Measurements from ENCODE around the gene IFT81.

The IFT81 gene

DNA sequence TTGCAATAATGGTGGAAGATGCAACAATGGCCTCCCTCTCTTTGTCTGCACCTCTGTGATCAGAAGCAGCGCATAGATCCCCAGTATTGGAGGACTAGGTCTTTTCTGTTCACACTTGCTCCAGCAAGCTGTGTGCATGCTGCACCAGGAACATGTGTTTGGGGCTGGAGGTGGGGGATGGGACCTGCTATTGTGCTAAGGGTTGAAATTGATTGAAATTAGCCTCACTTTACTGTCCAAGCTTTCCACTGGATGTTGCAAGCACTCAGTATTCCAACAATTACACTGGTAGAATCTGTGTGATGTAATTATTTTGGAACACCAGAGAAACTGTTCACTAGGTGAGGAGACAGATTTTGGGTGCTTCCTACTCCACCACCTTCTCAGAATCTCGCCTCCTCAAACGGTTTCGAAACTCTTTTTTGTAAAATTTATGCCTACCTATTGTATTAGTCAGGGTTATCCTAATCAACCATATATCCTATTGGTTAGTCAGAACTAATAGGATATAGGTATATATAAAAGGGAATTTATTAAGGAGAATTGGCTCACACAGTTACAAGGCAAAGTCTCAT, 35.6 kb downstream of the IFT81 start:
- no peak for DNase-seq

DNA sequence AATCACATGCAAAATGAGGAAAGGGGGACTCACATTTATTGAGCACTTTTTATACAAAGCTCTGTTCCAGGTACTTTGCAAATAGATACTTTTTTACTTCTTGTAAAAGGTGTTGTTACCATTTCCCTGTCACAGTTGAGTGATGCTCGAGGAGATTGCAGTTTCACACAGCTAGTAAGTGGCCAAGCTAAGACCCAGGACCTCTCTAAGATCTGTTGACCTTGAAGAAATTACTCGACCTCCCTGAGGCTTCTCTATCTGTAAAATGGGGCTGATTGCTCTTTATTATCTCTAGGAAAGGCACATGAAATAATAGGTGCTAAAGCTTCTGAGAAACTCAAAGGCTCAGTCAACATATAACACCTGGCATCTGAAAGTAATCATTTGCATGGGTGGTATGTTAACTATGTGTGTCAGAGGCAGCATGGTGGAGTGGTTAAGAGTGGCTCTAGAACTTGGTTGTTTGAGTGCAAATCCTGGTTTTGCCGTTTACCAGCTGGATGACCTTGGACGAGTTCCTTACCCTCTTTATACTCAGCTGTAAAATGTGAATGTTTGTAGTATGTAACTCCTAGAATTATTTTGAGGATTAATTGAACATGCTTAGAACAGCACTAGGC, 41.5 kb downstream of the IFT81 start:
- no peak for DNase-seq

DNA sequence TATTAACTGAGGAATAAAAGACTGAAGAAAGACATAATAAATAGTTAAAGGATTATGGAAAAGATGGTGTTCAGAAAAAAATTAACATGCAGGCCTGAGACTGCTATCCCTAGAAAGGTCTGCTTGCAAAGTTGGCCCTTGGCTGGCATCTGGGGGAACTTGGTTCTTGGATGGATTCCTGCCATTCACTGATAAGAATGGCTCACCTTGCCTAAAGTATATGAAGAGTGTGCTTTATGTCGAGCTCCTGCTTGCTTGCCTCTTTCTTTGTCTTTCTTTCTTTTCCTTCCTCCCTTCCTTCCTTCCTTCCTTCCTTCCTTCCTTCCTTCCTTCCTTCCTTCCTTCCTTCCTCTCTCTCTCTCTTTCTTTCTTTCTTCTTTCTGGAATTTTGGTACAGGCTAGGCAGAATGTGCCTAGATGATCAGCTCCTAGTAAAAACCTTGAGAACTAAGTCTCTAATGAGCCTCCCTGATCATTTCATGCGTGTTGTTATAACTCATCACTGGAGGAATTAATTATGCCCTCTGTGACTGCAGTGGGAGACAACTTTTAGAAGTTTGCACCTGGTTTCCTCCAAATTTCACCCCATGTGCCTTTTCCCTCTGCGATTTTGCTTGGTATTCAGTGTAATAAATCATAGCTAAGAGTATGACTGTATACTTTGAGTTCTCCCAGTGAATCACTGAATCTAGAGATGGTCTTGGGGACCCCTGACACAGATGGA, 44.7 kb downstream of the IFT81 start:
- DNase-seq = no peak

DNA sequence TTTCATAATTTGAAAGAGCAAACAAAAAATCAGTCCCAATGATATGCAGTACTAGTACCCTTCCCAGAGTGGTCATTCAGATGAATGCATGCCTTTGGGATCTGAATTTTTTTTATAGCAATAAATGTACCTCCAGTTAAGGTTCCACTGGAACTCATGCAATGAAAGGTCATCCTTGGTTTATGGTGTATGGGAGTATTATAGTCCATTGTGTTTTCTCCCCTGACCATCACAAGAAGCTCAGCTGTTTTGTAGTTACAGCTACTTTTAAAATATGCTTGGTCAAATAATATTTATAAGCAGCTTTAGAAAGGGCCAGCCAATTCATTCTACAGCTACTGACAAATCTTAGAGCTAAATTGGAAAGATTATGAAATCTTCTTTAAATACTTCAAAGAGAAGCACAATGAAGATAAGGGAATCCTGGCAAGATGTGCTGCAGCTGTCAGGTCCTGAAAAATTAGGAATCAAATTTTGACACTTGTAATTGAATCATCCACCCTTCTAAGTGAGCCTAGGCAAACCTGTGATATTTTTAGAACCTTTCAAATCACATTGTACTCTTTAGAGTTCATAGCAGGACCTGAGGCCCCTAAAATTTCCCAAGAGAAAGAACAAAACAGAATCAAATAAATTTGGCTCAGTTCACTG, 46.5 kb downstream of the IFT81 start:
- no peak for DNase-seq

DNA sequence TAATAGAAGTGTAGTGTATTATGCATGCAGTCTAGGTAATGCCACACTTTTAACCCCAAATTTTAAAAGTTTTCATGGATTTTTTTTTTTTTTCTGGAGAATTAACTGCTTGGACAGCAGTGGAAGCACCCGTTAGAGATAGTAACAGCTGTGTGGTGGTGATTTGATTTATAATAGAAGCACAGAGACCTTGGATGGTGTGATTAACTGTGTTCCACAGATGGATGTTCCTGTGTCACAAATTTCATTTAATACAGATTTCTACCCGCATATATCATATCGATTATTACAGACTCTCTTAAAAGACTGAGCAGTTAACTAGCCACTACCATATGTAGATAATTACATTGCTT, 47.0 kb downstream of the IFT81 start:
- DNase-seq = no peak

DNA sequence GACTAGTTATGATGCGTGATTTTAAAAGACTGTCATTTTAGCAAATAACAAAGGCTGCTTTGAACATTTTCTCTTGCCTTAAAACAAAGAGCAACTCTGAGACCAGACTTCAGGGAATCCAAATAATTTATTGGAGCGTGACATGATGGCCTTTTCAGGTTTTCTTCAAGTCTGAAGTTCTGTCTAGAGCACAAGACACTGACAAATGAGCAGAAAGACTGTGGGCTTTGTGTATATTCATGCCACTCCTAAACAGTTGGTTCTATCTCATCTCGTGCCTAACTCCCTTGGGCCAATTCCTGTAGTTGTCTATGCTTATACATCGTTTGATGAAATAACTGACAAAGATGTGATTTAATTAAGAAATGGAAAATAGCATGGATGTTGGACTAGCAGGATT, 47.5 kb downstream of the IFT81 start:
- no peak for DNase-seq

DNA sequence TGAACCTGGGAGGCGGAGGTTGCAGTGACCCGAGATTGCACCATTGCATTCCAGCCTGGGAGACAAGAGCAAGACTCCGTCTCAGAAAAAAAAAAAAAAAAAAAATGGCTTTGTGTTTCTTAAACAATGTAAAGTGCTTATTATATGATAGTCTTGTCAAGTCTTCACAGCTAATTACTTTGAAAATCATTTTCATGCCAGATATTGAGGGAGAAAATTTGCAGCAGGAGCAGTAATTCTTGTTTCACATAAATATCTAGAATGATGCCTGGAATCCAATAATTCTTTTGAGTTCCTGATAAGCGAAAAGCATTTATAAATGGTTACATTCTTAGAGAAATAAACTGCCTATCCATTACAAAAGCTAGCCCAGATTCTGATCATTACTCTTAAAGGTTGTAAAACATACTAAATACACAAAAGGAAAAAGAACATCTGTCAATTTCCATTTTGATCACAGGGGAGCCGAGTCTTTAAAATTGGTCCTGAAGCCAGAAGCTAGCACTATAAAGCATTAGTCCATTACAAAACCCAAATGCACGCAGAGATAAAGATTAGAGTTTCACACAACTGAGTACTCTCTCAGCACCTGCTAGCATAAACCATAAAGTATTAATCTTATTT, 50.3 kb downstream of the IFT81 start:
- DNase-seq = no peak

DNA sequence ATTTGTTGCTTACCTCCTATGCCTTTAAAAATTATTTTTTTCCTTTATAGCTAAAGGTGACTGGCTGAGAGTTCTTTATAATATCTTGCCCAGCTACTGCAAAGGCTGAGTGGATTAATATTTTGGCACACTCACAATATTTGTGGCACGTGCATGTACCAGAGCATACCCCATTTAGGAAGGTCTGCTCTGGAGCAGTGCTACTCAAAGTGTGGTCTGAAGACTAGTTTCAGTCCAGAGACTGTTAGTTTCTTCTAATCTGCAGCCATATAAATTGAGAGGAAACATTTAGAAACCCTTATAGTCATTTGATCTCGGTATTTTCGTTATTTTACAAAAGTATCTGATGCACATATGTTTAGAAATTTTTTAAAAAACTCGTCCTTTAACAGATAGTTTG, 51.0 kb downstream of the IFT81 start:
- DNase-seq = no peak

DNA sequence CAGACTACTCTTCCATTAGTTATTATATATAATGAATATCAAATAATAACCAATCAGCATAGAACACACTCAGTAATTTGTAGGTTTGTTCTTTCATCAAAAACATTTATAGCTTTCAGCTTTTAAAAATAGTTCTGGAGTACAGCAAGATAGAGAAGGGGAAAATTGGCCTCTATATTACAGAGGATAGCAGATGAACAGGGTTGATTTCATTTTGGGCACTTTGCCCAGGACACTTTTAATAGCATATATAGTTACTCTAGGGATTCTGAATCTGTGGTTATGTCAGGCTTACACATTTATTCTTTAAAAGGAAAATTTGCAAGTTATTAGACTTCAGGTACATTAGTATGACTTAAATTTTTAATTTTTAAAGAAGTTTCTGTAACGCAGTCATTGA, 52.6 kb downstream of the IFT81 start:
- DNase-seq = no peak

DNA sequence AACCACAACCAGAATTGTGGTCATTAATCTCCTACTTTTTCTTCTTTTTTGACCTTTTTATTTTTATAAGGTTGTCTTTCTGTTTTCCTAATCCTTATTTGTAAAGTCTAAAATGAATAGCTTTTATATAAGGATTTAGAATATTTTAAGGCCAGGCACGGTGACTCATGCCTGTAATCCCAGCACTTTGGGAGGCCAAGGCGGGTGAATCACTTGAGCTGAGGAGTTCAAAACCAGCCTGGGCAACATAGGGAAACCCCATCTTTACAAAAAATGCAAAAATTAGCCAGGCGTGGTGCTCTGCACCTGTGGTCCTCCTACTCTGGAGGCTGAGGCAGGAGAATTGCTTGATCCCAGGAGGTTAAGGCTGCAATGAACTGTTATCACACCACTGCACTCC, 55.1 kb downstream of the IFT81 start:
- DNase-seq = no peak

DNA sequence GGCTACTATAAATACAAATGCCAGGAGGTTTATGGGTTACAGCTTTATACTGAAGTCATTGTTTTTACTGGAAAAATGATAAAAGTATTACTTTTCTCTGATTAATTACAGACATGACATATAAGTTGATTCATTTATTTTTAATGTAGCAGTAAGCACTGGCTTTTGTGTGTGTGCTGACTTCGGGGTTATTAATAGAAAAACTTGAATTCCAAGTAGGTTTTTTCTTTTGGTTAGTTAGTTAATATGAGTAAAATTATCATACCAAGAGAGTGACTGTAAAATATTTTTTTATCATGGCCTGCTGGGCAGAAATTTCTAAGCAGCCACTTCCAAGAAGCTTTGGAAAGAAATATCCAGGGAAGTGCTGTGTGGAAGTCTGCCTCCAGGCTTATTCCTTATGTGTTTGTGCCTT, 56.4 kb downstream of the IFT81 start:
- no peak for DNase-seq

DNA sequence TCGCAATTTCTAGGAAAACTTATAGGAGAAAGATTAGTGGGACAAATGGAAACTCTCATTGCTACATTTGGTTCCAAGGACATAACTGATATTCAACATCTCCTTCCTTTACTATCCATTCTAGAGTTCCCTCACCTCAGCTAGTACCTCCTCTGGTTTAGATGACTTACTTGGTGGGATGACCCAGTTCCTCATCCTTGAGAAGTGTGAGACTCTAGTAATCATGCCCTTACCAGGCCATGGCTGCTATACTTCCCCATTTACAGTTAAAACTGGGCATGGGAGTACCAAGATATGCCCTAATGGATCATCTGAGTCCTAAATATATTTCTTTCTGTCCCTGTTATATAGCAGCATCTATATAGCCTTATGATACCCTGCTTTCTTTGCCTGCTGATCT, 58.1 kb downstream of the IFT81 start:
- DNase-seq = no peak

DNA sequence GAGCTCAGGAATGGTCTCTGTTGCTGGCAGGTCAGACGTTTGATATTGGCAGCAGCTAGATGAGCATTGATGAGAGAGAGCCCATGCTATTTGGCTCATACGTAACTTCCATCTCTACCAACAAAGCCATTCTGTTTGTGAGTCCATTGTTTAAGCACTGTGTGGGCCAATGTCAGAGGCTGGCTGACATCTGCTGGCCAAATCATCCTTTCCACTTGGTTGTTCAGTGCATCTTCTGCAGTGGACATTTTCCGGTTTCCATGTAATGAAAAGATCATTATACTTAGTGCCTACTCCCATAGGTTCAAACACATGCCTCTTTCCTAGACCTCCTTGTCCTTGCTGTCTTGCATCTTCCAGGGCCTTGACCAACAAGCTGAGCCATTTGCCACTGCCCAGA, 59.2 kb downstream of the IFT81 start:
- DNase-seq = no peak

DNA sequence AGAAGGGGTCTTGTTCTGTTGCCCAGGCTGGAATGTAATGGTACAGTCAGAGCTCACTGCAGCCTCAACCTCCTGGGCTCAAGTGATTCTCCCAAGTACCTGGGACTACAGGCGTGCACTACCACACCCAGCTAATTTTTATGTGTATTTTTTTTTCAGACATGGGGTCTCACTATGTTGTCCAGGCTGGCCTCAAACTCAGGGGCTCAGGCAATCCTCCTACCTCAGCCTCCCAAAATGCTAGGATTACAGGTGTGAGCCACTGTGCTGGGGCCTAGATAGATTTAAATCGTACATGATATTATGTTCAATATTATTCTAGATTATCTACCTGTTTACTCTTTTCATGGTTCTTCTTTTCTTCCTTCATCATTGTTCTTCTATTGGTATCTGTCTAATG, 61.5 kb downstream of the IFT81 start:
- no peak for DNase-seq

DNA sequence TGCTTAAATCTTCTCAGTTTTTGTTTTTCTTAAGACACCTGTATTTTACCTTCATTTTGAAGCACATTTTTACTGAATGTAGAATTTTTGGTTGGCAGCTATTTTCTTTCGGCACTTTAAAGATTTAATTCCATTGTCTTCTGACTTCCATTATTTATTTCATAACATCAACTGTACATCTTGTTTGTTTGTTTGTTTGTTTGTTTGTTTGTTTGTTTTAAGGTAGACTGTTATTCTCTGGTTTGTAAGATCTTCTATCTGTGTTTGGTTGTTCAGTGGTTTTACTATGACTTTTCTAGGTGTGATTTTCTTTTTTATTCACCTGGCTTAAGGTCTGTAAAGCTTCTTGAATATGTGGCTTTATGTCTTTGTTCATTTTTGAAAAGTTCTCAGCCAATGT, 61.9 kb downstream of the IFT81 start:
- DNase-seq = no peak

DNA sequence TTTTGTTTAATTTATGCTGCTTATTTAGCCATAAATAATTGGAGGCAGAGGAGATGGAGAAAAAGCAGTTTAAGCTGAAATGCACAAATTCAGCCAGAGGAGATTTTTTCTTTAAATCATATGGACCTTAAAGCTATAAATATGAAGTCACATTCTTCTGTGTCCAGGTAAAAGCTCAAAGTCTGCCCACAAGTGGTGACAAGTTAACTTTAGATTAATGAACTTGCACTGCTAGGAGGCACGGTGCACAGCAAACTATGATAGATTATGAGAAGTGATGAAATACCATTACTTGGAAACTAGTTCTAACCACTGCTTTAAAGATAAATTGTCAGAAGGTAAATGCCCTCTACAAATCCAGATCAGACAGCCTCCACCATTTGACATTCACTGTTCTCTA, 69.0 kb downstream of the IFT81 start:
- DNase-seq = no peak

DNA sequence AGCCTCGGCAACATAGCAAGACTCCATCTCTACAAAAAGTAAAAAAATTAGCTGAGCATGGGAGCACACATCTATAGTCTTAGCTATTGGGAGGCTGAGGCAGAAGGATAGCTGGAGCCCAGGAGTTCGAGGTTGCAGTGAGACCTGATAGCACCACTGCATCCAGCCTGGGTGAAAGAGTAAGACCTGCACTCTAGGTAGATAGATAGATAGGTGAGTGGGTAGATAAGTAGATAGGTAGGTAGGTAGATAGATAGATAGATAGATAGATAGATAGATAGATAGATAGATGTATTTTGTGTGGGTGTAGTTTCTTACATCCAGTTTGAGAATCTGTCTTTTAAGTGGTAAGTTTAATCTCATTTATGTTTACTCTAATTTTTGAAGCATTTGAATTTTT, 72.8 kb downstream of the IFT81 start:
- DNase-seq = no peak

DNA sequence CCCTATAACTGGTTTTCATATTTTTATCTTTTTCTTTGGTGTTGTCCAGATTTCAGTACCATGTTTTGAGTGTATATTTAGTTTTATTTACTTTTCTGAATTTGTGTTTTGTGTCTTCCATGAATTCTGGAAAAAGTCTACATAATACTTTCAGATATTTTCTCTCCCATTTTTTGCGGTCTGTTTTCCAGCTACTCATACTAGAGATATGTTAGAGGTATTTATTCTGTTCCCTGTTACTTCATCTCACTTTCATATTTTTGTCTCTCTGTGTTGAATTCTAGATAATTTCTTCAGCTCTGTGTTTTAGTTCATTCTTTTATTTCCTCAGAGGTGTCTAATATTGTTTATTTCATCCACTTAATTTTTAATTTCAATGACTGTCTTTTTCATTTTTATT, 74.2 kb downstream of the IFT81 start:
- DNase-seq = no peak

DNA sequence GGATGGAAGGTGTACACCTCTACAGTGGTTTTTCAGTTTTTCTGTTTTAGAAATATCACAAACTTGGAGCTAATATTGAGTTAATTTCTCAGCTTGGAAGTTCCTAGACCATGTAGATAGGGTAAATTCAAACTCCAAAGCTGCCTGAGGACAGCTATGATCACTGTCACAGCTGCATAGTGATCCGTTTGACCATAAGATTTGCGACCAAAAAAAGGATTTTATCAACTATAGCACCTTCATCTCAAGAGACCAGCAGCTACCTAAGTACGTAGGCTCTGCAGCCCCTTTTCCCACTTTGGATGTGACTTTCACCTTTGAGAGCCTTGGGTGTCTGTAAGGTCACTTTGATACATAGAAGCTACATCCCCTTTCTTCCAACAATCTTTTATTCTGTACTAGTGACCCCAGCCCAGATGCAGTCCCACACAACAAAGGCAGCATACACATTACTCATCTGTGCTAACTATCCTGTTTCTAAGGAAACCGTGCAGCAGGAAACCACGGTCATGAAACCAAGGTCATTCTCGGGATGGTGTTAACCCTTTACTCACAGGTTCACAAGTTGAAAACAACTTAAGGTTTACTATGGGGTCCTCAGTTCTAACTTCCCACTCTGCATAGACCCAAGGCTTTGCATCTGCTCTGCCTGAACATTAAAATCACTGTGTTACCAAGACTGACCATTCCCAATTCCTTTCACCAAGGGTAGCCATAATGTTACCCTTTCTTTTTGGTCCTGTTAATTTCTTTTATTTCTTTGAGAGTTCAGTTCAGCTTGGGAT, 75.4 kb downstream of the IFT81 start:
- no peak for DNase-seq

DNA sequence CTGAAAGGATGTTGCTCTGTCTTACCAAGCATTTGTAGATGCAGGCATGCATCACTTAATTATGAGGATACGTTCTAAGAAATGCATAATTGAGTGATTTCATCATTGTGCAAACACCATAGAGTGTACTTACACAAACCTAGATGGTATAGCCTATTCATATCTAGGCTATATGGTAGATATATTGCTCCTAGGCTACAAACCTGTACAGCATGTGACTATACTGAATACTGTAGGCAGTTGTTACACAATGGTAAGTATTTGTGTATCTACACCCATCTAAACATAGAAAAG, 75.9 kb downstream of the IFT81 start:
- DNase-seq = no peak

DNA sequence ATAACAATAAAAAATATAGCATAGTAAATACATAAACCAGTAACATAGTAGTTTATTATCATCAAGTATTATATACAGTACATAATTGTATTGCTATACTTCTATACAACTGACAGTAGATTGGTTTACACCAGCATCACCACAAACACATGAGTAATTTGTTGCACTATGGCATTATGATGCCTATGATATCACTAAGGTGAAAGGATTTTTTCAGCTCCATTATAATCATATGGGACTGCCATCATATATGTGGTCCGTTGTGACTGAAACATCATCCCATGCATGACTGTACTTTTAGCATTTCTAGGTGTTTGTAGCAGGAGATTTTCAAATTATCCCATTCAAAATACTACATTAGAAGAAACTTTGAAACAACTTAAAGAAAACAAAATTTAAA, 77.8 kb downstream of the IFT81 start:
- DNase-seq = no peak

DNA sequence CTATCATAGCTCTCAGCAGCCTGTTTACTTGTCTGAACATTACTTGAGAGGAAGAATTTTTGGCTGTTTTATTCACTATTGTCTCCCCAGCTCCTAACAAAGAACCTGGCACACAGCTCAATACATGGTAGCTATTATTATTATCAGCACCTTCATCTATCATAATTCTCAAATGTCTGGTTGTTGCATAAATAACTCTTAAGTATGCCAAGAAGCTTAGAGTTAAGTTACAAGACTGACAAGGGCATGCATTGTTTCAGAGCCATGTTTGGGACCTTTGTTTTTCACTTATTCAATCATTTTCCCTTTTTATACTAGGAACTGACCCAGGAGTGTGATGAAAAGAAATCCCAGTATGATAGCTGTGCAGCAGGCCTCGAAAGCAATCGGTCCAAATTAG, 79.4 kb downstream of the IFT81 start:
- DNase-seq = no peak

DNA sequence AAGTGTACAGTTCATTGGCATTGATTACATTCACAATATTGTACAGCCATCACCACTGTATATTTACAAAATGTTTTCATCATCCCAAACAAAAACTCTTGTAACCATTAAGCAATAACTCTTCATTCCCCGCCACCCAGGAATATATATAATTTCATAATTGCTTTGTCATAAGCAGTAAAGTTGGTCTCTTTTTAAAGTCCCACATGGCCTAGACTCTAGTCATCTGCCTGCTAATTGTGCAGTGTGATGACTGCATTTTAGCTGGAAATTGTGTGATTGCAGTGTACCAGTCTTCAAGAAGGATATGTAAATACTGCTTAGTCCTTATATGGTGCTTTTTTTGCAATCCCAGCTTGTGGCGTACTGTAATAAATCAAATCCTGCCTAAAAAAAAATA, 81.8 kb downstream of the IFT81 start:
- no peak for DNase-seq

All from GF-D8 (cell line).